Activated T-cell treated with anti-CD3 and anti-CD28 coated beads for 4 hours (primary cell): ENCODE data around the gene ANKRD40CL.
A peak's percentile ranks its signal among the peaks of the same experiment; 100 is the strongest.

Experiments used
- DNase-seq: peaks from one replicate; pipeline ENCODE4 v3.0.0-alpha.2; 2020

The ANKRD40CL gene

DNA sequence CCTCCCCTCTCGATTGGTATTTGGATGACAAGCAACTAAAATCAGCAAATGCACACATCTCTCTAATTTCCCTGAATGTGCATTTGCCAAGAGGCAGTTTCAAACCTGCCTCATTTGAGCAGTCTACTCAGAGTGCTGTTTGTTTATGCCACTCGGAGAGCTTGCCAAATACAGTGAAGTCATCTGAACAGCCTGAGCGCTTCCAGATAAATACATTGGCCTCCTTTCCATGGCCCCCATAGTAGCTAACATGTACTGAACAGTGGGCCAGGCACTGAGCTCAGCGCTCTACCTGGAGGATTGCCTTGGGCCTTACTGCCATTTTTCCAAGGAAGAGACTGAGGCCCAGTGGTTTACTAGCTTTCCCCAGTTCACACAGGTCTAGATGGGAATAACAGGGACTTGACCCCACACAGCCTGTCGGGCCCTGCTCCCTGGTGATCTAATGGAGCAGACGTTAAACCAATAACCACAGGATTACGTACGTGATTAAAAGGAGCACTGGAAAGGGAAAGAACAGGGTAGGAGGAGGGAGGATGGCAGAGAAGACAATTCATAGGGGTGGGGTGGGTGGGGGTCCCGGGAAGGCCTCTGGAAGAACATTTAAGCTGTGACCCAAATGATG, 18.7 kb upstream of the ANKRD40CL start:
- no peak for DNase-seq

DNA sequence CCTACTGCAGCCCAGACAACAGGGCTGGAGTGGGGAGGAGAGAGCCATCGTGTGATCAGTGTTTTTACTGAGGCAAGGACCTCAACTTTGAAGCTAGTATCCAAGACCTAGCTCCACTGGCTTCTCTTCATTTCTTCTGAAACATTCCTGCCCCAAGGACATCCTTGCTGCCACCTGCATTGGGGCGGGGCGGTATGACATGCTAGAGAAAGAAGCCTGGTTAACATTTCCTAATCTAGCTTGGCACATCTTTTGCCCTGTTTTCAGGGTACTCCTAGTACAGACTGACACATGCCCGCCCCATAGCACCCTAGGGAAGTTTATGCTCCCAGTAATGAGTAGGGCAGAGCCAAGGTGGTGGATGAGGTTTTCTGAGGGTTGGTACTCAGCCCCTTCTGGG, 17.8 kb upstream of the ANKRD40CL start:
- DNase-seq = no peak

- no peak for DNase-seq
These were observed 16.6 kb upstream of the ANKRD40CL start for GRCh38 chr17:50783905-50784304.

DNA sequence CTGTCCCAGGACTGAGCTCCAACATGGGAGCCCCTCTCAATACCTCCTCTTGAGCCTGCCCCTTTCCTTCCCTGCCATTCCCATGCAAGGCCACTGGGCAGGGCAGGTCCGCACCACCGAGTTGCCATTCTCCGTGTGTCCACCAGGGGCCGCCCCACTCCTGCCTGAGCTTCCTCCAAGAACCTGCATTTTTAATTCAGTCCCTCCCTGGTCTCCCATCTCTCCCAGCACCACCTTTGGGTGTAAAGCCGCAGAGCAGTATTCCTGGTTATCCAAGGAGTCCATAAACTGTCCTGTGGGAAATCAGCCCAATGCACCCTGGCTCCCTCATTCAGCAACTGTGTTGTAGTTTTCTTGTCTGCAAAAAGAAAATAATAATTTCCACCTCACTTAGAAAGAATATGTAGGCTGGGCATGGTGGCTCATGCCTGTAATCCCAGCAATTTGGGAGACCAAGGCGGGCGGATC, 15.9 kb upstream of the ANKRD40CL start:
- peak; percentile 63 for DNase-seq

DNA sequence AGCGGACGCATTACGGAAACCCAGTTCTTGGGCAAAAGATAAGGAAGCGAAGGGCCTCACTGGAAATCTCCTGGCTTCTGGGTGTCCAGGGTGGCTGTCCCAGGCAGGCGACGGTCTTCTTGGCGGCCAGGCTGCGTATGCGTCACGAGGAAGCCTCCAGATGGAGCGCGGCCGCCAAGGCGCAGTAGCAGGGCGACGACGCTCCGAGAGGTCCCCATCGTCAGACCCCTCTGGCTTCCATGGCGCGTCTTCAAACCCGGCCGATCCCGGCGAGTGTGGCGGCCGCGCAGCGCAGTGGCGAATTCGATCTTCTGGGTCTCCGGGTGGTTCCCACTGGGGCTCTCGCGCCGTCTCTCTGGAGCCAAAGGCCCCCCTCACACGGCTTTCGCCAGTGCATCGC, 13.8 kb upstream of the ANKRD40CL start:
- no peak for DNase-seq

DNA sequence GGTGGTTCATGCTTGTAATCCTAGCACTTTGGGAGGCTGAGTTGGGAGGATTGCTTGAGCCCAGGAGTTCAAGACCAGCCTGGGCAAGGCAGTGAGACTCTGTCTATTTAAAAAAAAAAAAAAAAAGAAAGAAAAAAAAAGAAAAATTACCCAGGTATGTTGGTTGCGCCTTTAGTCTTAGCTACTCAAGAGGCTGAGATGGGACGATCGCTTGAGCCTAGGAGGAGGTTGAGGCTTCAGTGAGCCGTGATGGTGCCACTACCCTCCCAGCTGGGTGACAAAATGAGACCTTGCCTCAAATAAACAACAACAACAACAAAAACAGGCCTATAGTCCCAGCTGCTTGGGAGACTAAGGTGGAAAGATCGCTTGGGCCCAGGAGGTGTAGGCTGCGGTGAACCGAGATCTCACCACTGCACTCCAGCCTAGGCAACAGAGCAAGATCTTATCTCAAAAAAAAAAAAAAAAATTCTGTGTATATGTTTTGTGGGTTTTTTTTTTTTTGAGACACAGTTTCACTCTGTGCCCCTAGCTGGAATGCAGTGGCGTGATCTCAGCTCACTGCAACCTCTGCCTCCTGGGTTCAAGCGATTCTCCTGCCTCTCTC, 12.5 kb upstream of the ANKRD40CL start:
- no peak for DNase-seq

DNA sequence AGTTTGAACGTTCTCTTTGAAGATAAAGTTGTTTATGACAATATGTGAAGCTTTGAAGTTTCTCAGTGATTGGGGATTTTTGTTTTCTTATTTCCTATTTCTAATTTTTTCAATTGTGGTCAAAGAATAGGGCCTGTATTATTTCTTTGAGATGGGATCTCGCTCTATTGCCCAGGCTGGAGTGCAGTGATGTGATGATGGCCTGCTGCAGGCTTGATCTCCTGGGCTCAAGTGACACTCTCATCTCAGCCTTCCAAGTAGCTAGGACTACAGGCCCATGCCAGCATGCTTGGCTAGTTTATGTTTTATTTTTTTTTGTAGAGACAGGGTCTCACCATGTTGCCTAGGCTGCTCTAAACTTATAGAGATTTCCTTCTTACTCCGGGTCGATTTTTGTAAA, 11.7 kb upstream of the ANKRD40CL start:
- no peak for DNase-seq

GRCh38 chr17:50778471-50778870, 11.2 kb upstream of the ANKRD40CL start:
- no peak for DNase-seq

GRCh38 chr17:50775926-50776325, 8.6 kb upstream of the ANKRD40CL start:
- DNase-seq = no peak

- DNase-seq = no peak
These were observed 7.0 kb upstream of the ANKRD40CL start for GRCh38 chr17:50774225-50774803.

DNA sequence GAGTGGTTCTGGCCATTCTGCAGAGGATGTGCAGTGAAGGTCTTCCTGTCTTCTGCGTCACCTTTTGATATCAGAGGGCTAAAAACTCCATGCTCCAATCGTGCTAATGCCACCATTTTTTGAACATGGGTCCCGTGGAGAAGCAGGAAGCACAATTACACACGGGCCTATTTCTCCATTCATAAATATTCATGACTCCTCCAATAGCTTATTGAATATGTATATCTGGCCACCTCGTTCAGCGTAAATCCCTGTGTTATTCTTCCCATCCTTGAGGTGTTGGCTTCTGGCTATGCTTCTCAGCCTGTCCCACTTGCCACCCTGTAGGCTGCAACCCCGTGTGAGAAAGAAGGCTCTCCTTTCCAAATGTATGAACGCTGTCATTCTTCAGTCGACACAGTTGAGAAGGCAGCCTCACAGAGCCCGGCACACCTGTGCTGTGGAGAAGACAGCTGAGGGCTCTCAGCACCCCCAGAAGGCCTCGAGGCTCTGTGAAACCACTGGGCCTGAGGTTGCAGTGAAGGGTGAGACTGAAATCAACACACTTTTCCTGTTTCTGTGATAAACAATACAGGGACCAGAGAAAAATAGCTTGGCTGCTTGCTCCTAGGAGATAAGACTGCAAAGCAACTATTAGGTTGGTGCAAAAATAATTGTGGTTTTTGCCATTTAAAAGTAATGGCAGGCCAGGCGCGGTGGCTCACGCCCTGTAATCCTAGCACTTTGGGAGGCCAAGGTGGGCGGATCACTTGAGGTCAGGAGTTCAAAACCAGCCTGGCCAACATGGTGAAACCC, 4.9 kb upstream of the ANKRD40CL start:
- DNase-seq = no peak

GRCh38 chr17:50770346-50770745, 3.0 kb upstream of the ANKRD40CL start:
- no peak for DNase-seq

- no peak for DNase-seq
These were observed 2.6 kb upstream of the ANKRD40CL start for GRCh38 chr17:50769884-50770283.

DNA sequence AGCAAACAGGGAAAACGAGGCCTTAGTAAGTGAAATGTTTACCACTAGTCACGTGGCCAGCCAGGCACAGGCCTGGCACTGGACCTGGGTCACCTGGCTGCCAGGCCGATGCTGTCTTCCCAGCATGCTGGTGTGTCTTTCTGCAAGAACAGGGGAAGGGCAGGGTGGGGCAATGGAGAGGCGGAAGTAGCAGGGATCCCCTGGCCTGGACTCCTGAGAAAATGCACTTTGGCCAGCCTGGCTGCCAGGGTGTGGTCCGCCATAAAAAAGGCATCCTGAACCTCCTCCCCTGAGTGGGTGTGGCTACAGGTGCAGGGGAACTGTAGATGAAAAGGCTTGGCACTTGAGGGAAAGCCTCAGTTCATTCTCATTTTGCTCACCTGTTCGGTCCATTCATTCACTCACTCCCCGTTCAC, 1.0 kb upstream of the ANKRD40CL start:
- no peak for DNase-seq

DNA sequence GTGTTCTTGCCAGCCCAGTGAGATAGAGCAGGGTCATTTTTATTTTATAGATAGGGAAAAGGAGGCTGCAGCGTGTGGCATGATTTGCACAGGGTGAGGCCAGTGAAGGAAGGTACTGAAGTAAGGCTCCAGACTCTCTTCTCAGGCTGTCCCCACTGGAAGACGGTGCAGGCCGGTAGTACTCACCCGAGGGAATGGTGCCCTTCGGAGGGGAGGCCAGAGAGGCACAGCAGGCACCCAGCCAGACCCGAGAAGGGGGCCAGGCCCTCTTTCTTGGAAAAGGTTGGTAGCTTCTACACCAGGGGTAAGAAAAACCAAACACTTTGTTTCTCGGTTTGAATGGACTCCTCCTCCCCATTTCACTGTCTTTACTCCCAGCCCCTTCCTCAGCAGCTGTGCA, 288 bp downstream of the ANKRD40CL start:
- no peak for DNase-seq

DNA sequence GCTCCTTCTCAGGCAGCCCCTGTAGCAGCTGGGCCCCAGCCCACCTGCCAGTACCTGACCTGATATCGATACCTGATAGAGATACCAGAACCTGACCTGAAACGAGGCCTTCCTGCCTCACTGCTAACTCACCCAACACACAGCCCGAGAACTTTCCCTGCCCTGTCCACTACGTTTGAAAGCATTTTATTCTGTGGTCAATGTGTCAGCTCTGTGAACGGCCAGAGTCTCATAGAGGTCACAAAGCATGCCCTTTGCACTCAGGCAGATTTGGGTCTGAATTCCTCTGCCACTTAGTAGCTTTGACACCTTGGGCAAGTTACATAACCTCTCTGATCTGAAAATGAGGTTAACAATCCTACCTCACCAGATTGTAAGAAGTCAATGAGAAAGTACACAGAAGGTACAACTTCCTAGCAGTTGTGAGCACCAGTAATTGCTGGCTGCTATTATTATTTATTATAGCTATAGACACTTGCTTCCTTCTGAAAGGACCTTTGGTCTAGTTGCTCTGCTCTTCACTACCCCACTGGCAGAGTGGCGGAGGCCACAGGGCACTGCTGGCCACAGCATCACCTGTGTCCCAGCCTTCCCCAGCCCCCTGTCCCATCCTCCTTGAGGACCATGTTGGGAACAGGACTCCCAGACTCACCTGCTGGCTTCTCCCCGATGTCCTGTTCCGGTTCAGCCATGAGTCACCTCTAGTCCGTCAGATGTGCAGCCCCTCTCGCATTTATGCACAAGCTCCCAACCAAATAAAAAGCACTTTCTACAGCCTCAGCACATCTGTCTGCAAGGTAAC, 895 bp downstream of the ANKRD40CL start:
- no peak for DNase-seq

DNA sequence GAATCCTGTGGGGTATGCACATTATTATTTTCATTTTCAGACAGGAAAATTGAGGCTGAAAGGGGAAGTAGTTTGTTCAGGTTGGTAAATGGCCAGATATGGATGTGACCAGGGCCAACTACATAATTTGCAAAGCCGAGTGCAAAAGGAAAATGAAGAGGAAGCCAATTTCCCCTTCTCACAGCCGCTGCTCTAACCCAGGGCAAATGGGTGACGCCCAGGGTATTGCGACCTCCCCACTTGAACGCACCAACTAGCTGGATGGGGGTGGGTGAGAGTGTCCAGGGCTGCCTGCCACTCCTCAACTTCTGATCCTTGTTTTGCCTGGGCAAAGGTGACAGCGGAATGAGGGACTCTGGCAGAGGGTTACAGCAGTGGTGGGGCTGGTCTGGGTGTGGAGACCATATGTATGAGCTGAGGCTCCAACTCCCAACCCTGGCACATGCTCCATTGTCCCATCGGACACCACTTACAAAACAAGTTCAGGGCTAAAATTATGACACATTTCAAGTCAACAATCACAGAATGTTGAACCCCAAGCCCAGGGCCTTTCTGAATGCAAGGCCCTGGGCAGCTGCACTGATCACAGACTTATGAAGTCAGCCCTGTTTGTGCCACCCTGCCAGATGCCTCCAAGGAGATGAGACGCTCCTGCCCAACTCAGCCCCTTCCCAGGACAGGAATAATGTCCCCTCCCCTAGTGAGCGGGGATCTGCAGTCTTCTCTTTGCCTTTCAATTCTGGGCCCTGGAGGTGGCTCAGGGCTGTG, 1.7 kb downstream of the ANKRD40CL start:
- no peak for DNase-seq

- no peak for DNase-seq
These were observed 2.6 kb downstream of the ANKRD40CL start for GRCh38 chr17:50764734-50765149.

GRCh38 chr17:50763716-50764475, 3.4 kb downstream of the ANKRD40CL start:
- no peak for DNase-seq

GRCh38 chr17:50762177-50762576, 5.1 kb downstream of the ANKRD40CL start:
- DNase-seq = no peak

GRCh38 chr17:50758989-50759544, 8.3 kb downstream of the ANKRD40CL start:
- no peak for DNase-seq
